Measurements from ENCODE around the gene CCBE1. TPM values are rescaled to one million over a fixed set of nuclear protein-coding genes. Genes with fewer than 3 reads are reported as not detected.

CCBE1 gene
- total RNA-seq: 2.0 and 3.5 TPM in 2 replicates

GRCh38 chr18:59697236-59697932 is at the start of gene CCBE1:
Gene CCBE1 (minus strand): TSS chr18:59697423.

Other genes starting within 250 kb of the CCBE1 start
- 25.0 and 29.7 TPM in 2 replicates for gene PMAIP1, start 202.6 kb upstream of the CCBE1 start, total RNA-seq